GM18870 (cell line): ENCODE results near the gene GABARAP.
A peak's percentile ranks its signal among the peaks of the same experiment; 100 is the strongest.

ENCODE experiments used
- ATAC-seq: cut with Tn5 transposase; IDR thresholded peaks from one replicate; pipeline ENCODE4 v1.9.1; 2021; ENCODE audit warnings: moderate library complexity; ENCODE audit not compliant: unreplicated experiment

GABARAP gene

DNA sequence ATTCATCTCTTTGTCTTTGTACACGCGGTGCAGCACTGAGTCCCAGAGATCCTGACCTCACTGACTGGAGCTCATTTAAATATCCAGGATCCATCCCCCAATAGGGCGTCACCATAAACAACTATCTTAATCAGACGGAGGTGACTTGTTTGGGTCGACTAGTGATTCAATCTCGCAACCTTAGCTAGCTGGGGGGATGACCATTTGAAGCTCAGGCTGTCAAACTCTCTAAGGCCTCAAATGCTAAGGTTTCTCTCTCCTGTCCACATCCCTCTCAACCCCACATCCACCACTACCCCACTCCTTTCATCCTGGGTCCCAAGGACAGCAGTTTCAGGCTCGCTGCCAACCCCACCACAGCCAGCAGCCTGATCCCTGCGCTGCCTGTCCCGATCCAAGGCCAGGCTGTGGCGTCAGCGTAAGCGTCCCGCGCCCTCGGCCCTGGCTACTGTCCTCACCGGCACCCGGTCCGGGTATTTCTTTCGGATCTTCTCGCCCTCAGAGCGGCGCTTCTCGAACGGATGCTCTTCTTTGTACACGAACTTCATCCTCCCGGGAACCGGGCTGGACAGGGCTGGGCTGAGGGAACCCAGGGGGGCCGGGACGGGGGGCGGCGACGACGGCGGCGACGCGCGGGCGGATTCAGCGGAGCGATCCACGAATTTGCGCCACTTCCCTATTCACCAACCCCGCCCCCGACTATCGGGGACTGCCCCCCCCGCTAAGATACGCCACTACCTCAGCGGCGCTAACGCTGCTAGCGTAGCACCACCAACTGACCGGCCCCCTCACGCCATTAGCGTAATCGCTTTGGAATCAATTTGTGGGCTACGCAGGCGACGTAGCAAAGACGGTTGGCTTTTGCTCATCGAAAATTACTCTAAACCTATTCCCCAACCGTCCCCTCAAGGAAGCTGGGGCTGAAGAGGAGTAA is at the start of gene GABARAP:
Gene GABARAP (minus strand): TSS at position 667 of the 934 bp plus-strand sequence. CDS start 119 bp downstream, at position 548.
- ATAC-seq, result peak; percentile 29

DNA sequence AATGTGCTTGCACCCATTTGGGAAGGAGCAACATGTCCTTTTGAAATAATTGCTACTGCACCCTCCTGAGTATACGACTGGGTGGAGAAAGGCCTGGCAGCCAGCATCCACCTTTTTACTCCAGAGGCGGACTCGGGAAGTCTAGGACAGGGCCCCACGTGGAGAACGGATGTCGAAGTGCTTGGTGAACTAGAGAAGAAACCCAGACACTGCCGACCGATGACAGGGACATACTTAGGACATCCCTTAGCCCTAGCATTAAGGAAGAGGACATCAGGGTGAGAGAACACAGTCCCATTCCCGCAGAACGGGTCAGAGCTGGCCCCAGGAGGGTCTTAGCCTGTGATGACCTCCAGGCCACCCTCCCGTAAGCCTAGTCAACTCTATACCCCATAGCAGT is 48.4 kb upstream of the GABARAP start:
- ATAC-seq, result no peak

- ATAC-seq, result no peak
Measured at GRCh38 chr17:7290166-7290565, 47.9 kb upstream of the GABARAP start.

- no peak for ATAC-seq
Measured at GRCh38 chr17:7289256-7290032, 47.2 kb upstream of the GABARAP start.

DNA sequence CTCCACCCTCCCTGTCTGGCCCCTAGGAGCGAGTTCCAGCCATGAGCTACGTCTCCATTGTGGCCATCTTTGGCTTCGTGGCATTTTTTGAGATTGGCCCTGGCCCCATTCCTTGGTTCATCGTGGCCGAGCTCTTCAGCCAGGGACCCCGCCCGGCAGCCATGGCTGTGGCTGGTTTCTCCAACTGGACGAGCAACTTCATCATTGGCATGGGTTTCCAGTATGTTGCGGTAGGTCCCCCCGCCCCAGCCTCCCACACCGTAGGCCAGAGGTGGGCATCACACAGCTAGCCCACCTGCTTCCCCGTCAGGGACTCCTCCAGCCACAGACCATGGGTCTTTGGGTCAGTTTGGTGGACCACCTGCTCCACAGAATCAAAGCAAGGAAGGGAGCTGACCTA is 43.4 kb upstream of the GABARAP start:
- no peak for ATAC-seq

- ATAC-seq, result no peak
Measured at GRCh38 chr17:7284911-7285310, 42.7 kb upstream of the GABARAP start.

DNA sequence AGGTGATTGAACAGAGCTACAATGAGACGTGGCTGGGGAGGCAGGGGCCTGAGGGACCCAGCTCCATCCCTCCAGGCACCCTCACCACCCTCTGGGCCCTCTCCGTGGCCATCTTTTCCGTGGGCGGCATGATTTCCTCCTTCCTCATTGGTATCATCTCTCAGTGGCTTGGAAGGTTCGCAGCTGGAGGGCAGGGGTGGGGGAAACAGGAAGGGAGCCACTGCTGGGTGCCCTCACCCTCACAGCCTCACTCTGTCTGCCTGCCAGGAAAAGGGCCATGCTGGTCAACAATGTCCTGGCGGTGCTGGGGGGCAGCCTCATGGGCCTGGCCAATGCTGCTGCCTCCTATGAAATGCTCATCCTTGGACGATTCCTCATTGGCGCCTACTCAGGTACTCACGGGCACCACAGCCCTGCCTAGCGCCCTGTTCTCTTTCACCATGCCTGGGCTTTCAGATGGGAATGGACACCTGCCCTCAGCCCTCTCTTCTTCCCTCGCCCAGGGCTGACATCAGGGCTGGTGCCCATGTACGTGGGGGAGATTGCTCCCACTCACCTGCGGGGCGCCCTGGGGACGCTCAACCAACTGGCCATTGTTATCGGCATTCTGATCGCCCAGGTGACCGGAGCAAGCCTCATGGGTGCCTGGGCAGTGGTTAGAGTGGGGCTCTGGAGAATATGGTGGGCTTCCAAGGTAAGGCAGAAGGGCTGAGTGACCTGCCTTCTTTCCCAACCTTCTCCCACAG is 41.4 kb upstream of the GABARAP start:
- no peak for ATAC-seq

DNA sequence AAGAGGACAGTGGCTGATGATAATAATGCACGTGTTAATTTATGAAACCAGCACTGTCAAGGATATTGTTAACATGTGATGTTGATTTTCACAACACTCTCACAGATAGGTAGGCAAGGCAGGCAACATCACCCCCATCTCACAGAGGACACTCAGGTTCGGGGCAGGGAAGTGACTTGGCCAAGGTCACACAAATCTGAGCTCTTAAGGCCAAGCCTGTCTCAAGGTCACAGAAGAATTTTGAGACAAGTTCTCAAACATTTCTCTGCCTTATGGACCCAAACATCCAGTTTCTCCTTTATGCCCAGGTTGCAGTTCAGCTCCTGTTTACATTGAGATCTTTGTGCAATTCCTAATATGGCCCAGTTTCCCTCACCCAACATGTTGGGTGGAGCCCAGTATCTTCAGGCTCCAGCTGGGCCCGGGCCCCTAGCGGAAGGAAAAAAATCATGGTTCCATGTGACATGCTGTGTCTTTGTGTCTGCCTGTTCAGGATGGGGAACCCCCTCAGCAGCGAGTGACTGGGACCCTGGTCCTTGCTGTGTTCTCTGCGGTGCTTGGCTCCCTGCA is 40.6 kb upstream of the GABARAP start:
- ATAC-seq, result no peak

- ATAC-seq, result no peak
Measured at GRCh38 chr17:7281953-7282751, 39.9 kb upstream of the GABARAP start.

DNA sequence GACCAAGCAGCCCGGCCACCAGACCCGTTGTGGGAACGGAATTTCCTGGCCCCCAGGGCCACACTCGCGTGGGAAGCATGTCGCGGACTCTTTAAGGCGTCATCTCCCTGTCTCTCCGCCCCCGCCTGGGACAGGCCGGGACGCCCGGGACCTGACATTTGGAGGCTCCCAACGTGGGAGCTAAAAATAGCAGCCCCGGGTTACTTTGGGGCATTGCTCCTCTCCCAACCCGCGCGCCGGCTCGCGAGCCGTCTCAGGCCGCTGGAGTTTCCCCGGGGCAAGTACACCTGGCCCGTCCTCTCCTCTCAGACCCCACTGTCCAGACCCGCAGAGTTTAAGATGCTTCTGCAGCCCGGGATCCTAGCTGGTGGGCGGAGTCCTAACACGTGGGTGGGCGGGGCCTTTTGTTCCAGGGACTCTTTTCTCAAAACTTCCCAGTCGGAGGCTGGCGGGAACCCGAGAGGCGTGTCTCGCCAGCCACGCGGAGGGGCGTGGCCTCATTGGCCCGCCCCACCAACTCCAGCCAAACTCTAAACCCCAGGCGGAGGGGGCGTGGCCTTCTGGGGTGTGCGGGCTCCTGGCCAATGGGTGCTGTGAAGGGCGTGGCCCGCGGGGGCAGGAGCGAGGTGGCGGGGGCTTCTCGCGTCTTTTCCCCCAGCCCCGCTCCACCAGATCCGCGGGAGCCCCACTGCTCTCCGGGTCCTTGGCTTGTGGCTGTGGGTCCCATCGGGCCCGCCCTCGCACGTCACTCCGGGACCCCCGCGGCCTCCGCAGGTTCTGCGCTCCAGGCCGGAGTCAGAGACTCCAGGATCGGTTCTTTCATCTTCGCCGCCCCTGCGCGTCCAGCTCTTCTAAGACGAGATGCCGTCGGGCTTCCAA is 39.1 kb upstream of the GABARAP start, which contains the start of gene SLC2A4:
Gene SLC2A4 (plus strand): TSS at position 645 of the 879 bp plus-strand sequence. CDS start 217 bp downstream, at position 862.
- no peak for ATAC-seq

DNA sequence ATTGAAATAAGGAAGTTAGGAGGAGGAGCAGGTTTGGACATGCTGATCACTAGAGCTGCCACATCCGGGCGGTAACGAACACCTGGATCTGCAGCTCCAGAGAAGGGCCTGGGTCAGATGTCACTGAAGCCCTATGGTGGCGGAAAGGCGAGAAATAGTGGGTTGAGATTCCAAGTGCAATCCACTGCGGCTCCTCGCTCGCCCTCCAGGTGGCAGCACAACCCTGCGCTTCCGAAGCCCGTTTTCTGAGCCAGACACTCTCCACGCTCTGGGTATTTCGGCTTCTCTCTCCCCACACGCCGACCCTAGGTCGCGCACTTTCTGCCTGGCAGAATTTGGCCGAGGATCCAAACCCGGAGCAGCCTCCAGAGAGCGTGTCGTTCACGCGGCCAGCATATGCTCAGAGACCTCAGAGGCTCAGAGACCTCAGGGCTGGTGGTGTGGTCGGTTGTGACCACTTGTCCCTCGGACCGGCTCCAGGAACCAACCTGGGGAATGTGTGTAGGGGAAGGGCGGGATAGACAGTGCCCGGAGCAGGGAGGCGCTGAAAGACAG is 38.3 kb upstream of the GABARAP start:
- ATAC-seq, result no peak

DNA sequence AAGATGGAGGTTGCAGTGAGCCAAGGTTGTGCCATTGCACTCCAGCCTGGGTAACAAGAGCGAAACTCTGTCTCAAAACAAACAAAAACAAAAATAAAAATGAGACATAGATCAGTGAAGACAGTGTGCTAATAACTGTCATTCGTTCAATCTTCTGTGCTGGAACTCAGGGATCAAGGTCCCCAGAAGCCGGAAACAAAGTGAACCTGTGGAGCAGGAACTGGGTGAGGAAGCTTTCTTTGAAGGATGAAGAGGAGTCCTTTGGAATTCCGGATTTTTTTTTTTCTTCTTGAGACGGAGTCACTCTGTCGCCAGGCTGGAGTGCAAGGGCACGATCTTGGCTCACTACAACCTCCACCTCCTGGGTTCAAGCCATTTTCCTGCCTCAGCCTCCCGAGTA is 37.2 kb upstream of the GABARAP start:
- ATAC-seq, result no peak

DNA sequence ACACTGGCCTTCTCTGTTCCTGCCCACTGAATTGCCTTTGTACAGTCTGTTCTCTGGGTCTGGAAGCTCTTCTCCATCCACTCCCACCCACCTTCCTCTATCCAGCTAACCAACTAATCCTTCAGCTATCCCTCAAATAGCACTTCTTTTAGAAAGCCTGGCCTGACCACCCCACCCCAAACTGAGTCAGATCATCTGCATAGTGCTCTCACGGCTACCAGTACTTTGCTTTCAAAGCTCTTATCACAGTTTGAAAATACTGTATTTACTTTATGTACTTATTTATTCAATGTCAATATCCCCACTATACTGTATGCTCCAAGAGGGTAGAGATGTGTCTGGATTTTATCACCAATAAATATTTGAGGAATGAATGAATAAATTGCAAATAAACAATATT is 24.5 kb upstream of the GABARAP start:
- no peak for ATAC-seq

- no peak for ATAC-seq
Measured at GRCh38 chr17:7263801-7264078, 21.5 kb upstream of the GABARAP start.

DNA sequence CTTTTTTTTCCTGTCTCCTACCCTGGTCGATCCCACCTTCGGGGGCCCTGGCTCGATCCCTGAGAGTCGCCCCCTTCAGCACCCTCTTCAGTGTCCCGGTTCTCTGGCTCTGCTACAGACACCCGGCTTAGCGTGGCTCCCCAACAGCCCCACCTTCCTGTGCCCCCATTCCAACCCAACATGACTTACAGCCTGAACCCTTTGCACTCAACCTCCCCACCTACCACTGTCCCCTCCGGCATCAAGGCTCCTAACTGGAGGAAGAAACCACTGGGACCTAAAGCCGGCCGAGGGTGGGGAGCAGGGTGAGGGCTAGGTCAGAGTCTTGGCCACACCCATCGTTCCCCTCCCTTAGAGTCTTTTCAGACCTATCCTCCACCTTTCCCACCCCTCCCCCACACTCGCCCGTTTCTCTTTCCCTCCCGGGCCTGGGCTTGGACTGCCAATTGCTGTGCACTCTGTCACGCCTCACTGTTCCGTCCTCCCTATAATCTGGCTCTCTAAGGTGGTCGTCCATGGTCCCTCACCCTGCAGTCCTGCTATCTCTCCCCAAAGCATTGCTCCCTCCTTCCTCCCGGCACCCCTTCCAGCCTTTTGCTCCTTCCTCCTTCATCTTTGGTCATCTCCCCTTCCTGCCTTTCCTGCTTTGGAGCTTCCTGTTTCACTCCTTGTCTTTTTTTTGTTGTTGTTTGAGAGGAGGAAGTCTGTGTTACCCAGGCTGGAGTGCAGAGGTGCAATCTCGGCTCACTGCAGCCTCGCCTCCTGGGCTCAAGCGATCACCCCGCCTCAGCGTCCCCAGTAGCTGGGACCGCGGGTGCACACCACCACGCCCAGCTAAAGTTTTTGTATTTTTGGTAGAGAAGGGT is 20.9 kb upstream of the GABARAP start:
- ATAC-seq, result no peak

- no peak for ATAC-seq
Measured at GRCh38 chr17:7262192-7262934, 20.1 kb upstream of the GABARAP start, which contains the start of gene CLDN7. Gene CLDN7, minus strand, starts transcription at chr17:7262478. Its CDS starts 435 bp downstream, at chr17:7262043.
